ENCODE measurements around the gene NODAL.

NODAL gene

GRCh38 chr10:70479626-70480238 is 38.3 kb upstream of the NODAL start:
- Histone ChIP-seq H3K36me3 (ENCODE audit: control insufficient read depth in 2 of 2, insufficient read depth in 1 of 2, low read length in 2 of 2) (peaks cover 0 to 16% of the 10 kb centered on the region in 2 experiments; a peak in 2 of 3 replicates), H3K4me3 (ENCODE audit: low read depth, low read length) (no peak overlapping the region), H3K9me3 (ENCODE audit: control insufficient read depth, insufficient read depth, low read depth, low read length) (no peaks in the 10 kb centered on the region), H3K27ac (ENCODE audit: extremely low read depth, low read depth, low read length) (no peak overlapping the region; the same call in 1 of the 2 replicates), H3K4me1 (ENCODE audit: control insufficient read depth, insufficient read depth, low read length) (peaks cover 6% of the 10 kb centered on the region)
- peak; percentile 49; the same call in 1 of the 2 replicates for TF ChIP-seq ZNF76 (tag by site-specific recombination; IDR thresholded peaks at IDR 0.05; ENCODE audit: borderline replicate concordance, low read depth)
- no peak for TF ChIP-seq ZNF132 (tag by site-specific recombination; IDR thresholded peaks at IDR 0.05; ENCODE audit: borderline replicate concordance)
- 0 out of 2 replicates have a peak, but pooled peaks have one; percentile 10 for TF ChIP-seq SP2 (tag by site-specific recombination; IDR thresholded peaks at IDR 0.05)
- no peak for TF ChIP-seq BCL11A (tag by site-specific recombination; IDR thresholded peaks at IDR 0.05; ENCODE audit: low read depth)
- CTCF ChIA-PET: interaction anchor here (4.8 kb wide), 1 partner anchor 18 kb away, joined by 20 read pairs; no protein-coding TSS in a partner anchor
- POLR2A ChIA-PET: no interaction called here

DNA sequence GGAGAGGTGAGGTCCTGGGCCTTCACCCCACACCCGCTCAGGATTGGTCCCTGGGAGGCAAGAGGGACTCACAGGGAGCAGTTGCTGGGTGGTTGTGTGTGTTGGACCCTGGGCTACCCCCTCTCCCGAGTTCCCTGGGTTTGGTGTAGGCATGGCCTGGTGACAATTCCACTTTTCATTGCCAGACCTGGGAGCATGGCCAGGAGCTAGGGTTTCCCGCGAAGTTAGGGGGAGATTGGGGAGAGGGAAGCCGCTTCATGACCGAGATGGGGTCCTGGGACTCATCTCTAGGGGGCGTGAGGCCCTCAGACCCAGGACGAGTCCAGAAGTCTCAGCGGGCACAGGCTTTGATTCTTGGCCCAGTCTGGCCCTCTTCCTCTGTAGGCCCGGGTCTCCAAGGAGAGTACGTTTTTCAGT is 37.7 kb upstream of the NODAL start:
- Histone ChIP-seq H3K4me1 (ENCODE audit: control insufficient read depth, insufficient read depth, low read length) (peaks cover 6% of the 10 kb centered on the region), H3K27ac (ENCODE audit: extremely low read depth, low read depth, low read length) (peak overlapping the region; percentile 66; the same call in 1 of the 2 replicates), H3K4me3 (ENCODE audit: low read depth, low read length) (peak overlapping the region; percentile 43), H3K9me3 (ENCODE audit: control insufficient read depth, insufficient read depth, low read depth, low read length) (no peaks in the 10 kb centered on the region), H3K36me3 (ENCODE audit: control insufficient read depth in 2 of 2, insufficient read depth in 1 of 2, low read length in 2 of 2) (peaks cover 0 to 16% of the 10 kb centered on the region in 2 experiments; a peak in 2 of 3 replicates)
- POLR2A ChIA-PET: no interaction called here
- CTCF ChIA-PET: interaction anchor here (4.8 kb wide), 1 partner anchor 18 kb away, joined by 20 read pairs; no protein-coding TSS in a partner anchor
- no peak for TF ChIP-seq PRDM4 (tag by site-specific recombination; IDR thresholded peaks at IDR 0.05)
- no peak for TF ChIP-seq ZNF558 (tag by site-specific recombination; IDR thresholded peaks at IDR 0.05)
- TF ChIP-seq GLIS2 (tag by site-specific recombination; IDR thresholded peaks at IDR 0.05): peak; percentile 88
- 0 out of 2 replicates have a peak, but pooled peaks have one; percentile 19 for TF ChIP-seq ZIC2 (tag by site-specific recombination; IDR thresholded peaks at IDR 0.05)
- no peak for TF ChIP-seq ZSCAN30 (tag by site-specific recombination; IDR thresholded peaks at IDR 0.05)
- peak; percentile 95 for TF ChIP-seq GLIS1 (tag by site-specific recombination; IDR thresholded peaks at IDR 0.05)
- TF ChIP-seq ZNF335 (tag by site-specific recombination; conservative IDR thresholded peaks at IDR 0.05): peak; percentile 95
- TF ChIP-seq, protein P1, sequence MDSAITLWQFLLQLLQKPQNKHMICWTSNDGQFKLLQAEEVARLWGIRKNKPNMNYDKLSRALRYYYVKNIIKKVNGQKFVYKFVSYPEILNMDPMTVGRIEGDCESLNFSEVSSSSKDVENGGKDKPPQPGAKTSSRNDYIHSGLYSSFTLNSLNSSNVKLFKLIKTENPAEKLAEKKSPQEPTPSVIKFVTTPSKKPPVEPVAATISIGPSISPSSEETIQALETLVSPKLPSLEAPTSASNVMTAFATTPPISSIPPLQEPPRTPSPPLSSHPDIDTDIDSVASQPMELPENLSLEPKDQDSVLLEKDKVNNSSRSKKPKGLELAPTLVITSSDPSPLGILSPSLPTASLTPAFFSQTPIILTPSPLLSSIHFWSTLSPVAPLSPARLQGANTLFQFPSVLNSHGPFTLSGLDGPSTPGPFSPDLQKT (IDR thresholded peaks at IDR 0.05; ENCODE audit: borderline replicate concordance, low read depth, low read length): no peak
- TF ChIP-seq ZNF510 (tag by site-specific recombination; IDR thresholded peaks at IDR 0.05; ENCODE audit: insufficient replicate concordance): no peak
- peak; percentile 50 for TF ChIP-seq ZBTB20 (tag by site-specific recombination; IDR thresholded peaks at IDR 0.05)
- TF ChIP-seq KLF10 (tag by site-specific recombination; IDR thresholded peaks at IDR 0.05): no peak
- TF ChIP-seq, protein P2, sequence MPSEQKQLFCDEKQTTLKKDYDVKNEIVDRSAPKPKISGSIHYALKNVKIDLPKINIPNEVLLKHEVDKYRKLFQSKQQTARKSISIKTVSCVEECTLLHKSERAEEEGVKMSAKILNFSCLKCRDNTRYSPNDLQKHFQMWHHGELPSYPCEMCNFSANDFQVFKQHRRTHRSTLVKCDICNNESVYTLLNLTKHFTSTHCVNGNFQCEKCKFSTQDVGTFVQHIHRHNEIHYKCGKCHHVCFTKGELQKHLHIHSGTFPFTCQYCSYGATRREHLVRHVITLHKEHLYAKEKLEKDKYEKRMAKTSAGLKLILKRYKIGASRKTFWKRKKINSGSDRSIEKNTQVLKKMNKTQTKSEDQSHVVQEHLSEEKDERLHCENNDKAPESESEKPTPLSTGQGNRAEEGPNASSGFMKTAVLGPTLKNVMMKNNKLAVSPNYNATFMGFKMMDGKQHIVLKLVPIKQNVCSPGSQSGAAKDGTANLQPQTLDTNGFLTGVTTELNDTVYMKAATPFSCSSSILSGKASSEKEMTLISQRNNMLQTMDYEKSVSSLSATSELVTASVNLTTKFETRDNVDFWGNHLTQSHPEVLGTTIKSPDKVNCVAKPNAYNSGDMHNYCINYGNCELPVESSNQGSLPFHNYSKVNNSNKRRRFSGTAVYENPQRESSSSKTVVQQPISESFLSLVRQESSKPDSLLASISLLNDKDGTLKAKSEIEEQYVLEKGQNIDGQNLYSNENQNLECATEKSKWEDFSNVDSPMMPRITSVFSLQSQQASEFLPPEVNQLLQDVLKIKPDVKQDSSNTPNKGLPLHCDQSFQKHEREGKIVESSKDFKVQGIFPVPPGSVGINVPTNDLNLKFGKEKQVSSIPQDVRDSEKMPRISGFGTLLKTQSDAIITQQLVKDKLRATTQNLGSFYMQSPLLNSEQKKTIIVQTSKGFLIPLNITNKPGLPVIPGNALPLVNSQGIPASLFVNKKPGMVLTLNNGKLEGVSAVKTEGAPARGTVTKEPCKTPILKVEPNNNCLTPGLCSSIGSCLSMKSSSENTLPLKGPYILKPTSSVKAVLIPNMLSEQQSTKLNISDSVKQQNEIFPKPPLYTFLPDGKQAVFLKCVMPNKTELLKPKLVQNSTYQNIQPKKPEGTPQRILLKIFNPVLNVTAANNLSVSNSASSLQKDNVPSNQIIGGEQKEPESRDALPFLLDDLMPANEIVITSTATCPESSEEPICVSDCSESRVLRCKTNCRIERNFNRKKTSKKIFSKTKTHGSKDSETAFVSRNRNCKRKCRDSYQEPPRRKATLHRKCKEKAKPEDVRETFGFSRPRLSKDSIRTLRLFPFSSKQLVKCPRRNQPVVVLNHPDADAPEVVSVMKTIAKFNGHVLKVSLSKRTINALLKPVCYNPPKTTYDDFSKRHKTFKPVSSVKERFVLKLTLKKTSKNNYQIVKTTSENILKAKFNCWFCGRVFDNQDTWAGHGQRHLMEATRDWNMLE (tag by site-specific recombination; conservative IDR thresholded peaks at IDR 0.05; ENCODE audit: low read depth): no peak
- no peak for TF ChIP-seq ZNF704 (tag by site-specific recombination; IDR thresholded peaks at IDR 0.05)
- TF ChIP-seq, protein P3, sequence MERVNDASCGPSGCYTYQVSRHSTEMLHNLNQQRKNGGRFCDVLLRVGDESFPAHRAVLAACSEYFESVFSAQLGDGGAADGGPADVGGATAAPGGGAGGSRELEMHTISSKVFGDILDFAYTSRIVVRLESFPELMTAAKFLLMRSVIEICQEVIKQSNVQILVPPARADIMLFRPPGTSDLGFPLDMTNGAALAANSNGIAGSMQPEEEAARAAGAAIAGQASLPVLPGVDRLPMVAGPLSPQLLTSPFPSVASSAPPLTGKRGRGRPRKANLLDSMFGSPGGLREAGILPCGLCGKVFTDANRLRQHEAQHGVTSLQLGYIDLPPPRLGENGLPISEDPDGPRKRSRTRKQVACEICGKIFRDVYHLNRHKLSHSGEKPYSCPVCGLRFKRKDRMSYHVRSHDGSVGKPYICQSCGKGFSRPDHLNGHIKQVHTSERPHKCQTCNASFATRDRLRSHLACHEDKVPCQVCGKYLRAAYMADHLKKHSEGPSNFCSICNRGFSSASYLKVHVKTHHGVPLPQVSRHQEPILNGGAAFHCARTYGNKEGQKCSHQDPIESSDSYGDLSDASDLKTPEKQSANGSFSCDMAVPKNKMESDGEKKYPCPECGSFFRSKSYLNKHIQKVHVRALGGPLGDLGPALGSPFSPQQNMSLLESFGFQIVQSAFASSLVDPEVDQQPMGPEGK (tag by site-specific recombination; IDR thresholded peaks at IDR 0.05): peak; percentile 26; the same call in 1 of the 2 replicates
- TF ChIP-seq ZNF600 (tag by site-specific recombination; IDR thresholded peaks at IDR 0.05): peak; percentile 55
- no peak for TF ChIP-seq ZSCAN5A (tag by site-specific recombination; IDR thresholded peaks at IDR 0.05)

All from HEK293 (cell line).